Heart left ventricle (tissue), 13 donors: ENCODE results near the gene MCOLN2.

Experiments
- CTCF ChIP-seq, 12 donors: fragments of 200-600 bp; sonication (generic) in 4 of 12; IDR thresholded peaks; one replicate each; pipeline versions ENCODE4 v1.5.0 to v1.8.0; 2018 to 2022; ENCODE audit warnings: antibody characterized with exemption in 12 of 12, mild to moderate bottlenecking in 5 of 12
- POLR2A ChIP-seq, 2 donors: fragments of 450-650 bp; IDR thresholded peaks; one replicate each; pipeline ENCODE4 v1.6.1; 2017; ENCODE audit warnings: antibody characterized with exemption in 2 of 2, mild to moderate bottlenecking in 2 of 2, moderate library complexity in 2 of 2
- donor health status: ischemic (EF 13 %, LVEDD 7.1; RV severe dilation, severe dysfunction).
- donor health status: DM: no; HTN: yes; CAD: no.
- donor health status: DM: no; HTN: no; CAD: no.
- donor health status: ischemic (EF 25% LVEDD 6.9; RV normal size, moderate dysfunction).
- donor health status: ischemic (EF 25% LVEDD 5.7; RV mildly dilated, moderate dysfunction).
- donor health status: ischemic (EF 35%, LVEDD 5.7; RV mildly dilated, moderate dysfunction).
- donor health status: nonischemic (EF 11% LVEDD 7.7; RV severe dilation, severe dysfunction).
- donor health status: DM: yes; HTN: yes; CAD: no.
- donor health status: PGD.
- donor health status: ischemic (EF 29% LVEDD 5.4; RV normal size, mild dysfunction).
- donor health status: nonischemic (EF 23%, LVEDD 6.1; RV moderate dilation, normal function).

DNA sequence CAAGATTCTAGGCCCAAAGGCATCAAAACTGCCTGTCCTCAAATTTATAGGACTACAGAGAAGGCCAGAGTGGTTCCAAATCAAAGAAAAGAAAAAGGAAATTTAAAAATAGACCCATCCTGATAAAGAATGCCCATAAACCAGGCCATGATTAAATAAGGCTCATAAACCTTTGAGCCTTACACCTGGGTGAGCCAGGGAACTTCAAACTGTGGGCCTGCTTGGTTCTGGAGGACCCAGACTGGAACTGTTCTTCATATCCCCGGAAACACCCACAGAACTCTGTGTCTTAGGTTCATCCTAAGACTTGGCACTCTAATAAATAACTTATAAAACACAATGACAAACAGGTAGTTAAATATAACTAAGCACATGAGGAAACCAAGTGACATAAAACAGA is 28.8 kb downstream of the MCOLN2 start:
- TF ChIP-seq CTCF (IDR thresholded peaks at IDR 0.05) (no peak), POLR2A (IDR thresholded peaks at IDR 0.05) (no peak)
